DND-41 (cell line): Measurements from ENCODE around the gene CYP2U1.

Experiments used
- EZH2 ChIP-seq: IDR thresholded peaks from 3 replicates; pipeline ENCODE4 v1.6.1; 2012; ENCODE audit warnings: borderline replicate concordance, low read depth, mild to moderate bottlenecking, moderate library complexity, low read length, inconsistent platforms; ENCODE audit not compliant: severe bottlenecking
- TF ChIP-seq, protein P1 (sequence below): IDR thresholded peaks from 2 replicates; pipeline ENCODE4 v1.5.1; 2012; ENCODE audit warnings: borderline replicate concordance, low read length, moderate library complexity, mild to moderate bottlenecking; ENCODE audit not compliant: poor library complexity, severe bottlenecking; ENCODE audit errors: extremely low read depth

DNA sequence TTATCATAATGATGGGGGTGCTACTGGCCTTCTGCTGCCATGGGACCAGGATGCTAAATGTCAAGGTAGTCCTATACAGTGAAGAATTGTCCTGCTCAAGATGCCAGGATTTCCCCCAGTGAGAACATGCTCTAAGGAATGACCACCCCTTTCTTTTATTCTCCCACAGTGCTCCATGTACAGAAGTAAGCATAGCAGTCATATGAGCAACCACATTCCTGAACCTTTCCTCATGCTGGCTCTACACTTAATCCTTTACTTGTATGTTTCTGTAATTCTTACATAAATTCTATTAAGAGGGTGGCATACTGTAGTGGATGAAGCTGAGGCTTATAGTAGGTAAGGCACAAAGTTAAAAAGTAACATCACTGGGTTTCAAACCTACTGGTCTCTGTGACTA lies 20.2 kb downstream of the CYP2U1 start:
- TF ChIP-seq, protein P1, sequence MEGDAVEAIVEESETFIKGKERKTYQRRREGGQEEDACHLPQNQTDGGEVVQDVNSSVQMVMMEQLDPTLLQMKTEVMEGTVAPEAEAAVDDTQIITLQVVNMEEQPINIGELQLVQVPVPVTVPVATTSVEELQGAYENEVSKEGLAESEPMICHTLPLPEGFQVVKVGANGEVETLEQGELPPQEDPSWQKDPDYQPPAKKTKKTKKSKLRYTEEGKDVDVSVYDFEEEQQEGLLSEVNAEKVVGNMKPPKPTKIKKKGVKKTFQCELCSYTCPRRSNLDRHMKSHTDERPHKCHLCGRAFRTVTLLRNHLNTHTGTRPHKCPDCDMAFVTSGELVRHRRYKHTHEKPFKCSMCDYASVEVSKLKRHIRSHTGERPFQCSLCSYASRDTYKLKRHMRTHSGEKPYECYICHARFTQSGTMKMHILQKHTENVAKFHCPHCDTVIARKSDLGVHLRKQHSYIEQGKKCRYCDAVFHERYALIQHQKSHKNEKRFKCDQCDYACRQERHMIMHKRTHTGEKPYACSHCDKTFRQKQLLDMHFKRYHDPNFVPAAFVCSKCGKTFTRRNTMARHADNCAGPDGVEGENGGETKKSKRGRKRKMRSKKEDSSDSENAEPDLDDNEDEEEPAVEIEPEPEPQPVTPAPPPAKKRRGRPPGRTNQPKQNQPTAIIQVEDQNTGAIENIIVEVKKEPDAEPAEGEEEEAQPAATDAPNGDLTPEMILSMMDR: no peak
- no peak for TF ChIP-seq EZH2
